ENCODE results near the gene UST. TPM values are rescaled to one million over a fixed set of nuclear protein-coding genes. Genes with fewer than 3 reads are reported as not detected.
A peak's percentile ranks its signal among the peaks of the same experiment; 100 is the strongest.
"Not testable (repeated sequence)": the region's sequence is repeated elsewhere in the genome, so short reads cannot be mapped to it uniquely, and the experiment has no call there.

The UST gene
- total RNA-seq, 2 donors from 2014 or later, result 3.8 to 7.3 TPM

GRCh38 chr6:148973538-148974208, 226.8 kb downstream of the UST start:
- Mint-ChIP-seq H3K4me3 (no peak overlapping the region), H3K36me3 (ENCODE audit: low read depth) (peaks cover 4% of the 10 kb centered on the region), H3K4me1 (peaks cover 16% of the 10 kb centered on the region), H3K27ac (no peak overlapping the region), H3K27me3 (no peaks in the 10 kb centered on the region)
- ATAC-seq (no peak), DNase-seq (no peak)
- H3K9me3 ChIP-seq (ENCODE audit: control insufficient read depth, low read length, poor library complexity, severe bottlenecking), result no peaks in the 10 kb centered on the region

GRCh38 chr6:148974351-148974750, 227.5 kb downstream of the UST start:
- H3K27ac Mint-ChIP-seq, result no peak overlapping the region
- no peaks in the 10 kb centered on the region for H3K9me3 ChIP-seq (ENCODE audit: control insufficient read depth, low read length, poor library complexity, severe bottlenecking)
- H3K4me3 Mint-ChIP-seq, result no peak overlapping the region
- no peak for DNase-seq
- ATAC-seq, result no peak
- no peaks in the 10 kb centered on the region for H3K27me3 Mint-ChIP-seq
- H3K4me1 Mint-ChIP-seq, result peaks cover 16% of the 10 kb centered on the region
- peaks cover 4% of the 10 kb centered on the region for H3K36me3 Mint-ChIP-seq (ENCODE audit: low read depth)

GRCh38 chr6:148978298-148978697, 231.5 kb downstream of the UST start:
- H3K9me3 ChIP-seq (ENCODE audit: control insufficient read depth, low read length, poor library complexity, severe bottlenecking); H3K4me3 Mint-ChIP-seq; H3K36me3 Mint-ChIP-seq (ENCODE audit: low read depth); DNase-seq; H3K27ac Mint-ChIP-seq; H3K27me3 Mint-ChIP-seq; ATAC-seq: not testable (repeated sequence)
- peaks cover 10% of the 10 kb centered on the region for H3K4me1 Mint-ChIP-seq

GRCh38 chr6:148979014-148979901, 232.4 kb downstream of the UST start:
- DNase-seq, result no peak
- no peaks in the 10 kb centered on the region for H3K9me3 ChIP-seq (ENCODE audit: control insufficient read depth, low read length, poor library complexity, severe bottlenecking)
- ATAC-seq, result no peak
- Mint-ChIP-seq H3K27ac (no peak overlapping the region), H3K4me1 (peaks cover 13% of the 10 kb centered on the region), H3K27me3 (no peaks in the 10 kb centered on the region), H3K4me3 (no peak overlapping the region), H3K36me3 (ENCODE audit: low read depth) (peaks cover 10% of the 10 kb centered on the region)

- Mint-ChIP-seq H3K36me3 (ENCODE audit: low read depth) (peaks cover 15% of the 10 kb centered on the region), H3K27me3 (no peaks in the 10 kb centered on the region), H3K27ac (peak overlapping the region; percentile 4), H3K4me3 (no peak overlapping the region), H3K4me1 (peaks cover 20% of the 10 kb centered on the region)
- no peak for ATAC-seq
- no peaks in the 10 kb centered on the region for H3K9me3 ChIP-seq (ENCODE audit: control insufficient read depth, low read length, poor library complexity, severe bottlenecking)
- no peak for DNase-seq
Observed at GRCh38 chr6:148980234-148980633, 233.4 kb downstream of the UST start.

GRCh38 chr6:148981515-148981914, 234.7 kb downstream of the UST start:
- no peak overlapping the region for H3K4me3 Mint-ChIP-seq
- H3K4me1 Mint-ChIP-seq, result peaks cover 20% of the 10 kb centered on the region
- no peaks in the 10 kb centered on the region for H3K27me3 Mint-ChIP-seq
- no peak for DNase-seq
- H3K27ac Mint-ChIP-seq, result no peak overlapping the region
- no peak for ATAC-seq
- peaks cover 14% of the 10 kb centered on the region for H3K36me3 Mint-ChIP-seq (ENCODE audit: low read depth)
- H3K9me3 ChIP-seq (ENCODE audit: control insufficient read depth, low read length, poor library complexity, severe bottlenecking), result no peaks in the 10 kb centered on the region

- no peak for ATAC-seq
- Mint-ChIP-seq H3K4me1 (peaks cover 24% of the 10 kb centered on the region), H3K27me3 (no peaks in the 10 kb centered on the region), H3K4me3 (no peak overlapping the region), H3K27ac (no peak overlapping the region), H3K36me3 (ENCODE audit: low read depth) (peaks cover 17% of the 10 kb centered on the region)
- H3K9me3 ChIP-seq (ENCODE audit: control insufficient read depth, low read length, poor library complexity, severe bottlenecking), result no peaks in the 10 kb centered on the region
- no peak for DNase-seq
Observed at GRCh38 chr6:148983101-148983761, 236.4 kb downstream of the UST start.

- Mint-ChIP-seq H3K27me3 (no peaks in the 10 kb centered on the region), H3K27ac (no peak overlapping the region), H3K36me3 (ENCODE audit: low read depth) (peaks cover 17% of the 10 kb centered on the region), H3K4me3 (no peak overlapping the region), H3K4me1 (peaks cover 24% of the 10 kb centered on the region)
- no peaks in the 10 kb centered on the region for H3K9me3 ChIP-seq (ENCODE audit: control insufficient read depth, low read length, poor library complexity, severe bottlenecking)
- no peak for ATAC-seq
- DNase-seq, result no peak
Observed at GRCh38 chr6:148983966-148984365, 237.1 kb downstream of the UST start.

- peaks cover 17% of the 10 kb centered on the region for H3K36me3 Mint-ChIP-seq (ENCODE audit: low read depth)
- H3K27me3 Mint-ChIP-seq, result no peaks in the 10 kb centered on the region
- H3K4me1 Mint-ChIP-seq, result peaks cover 24% of the 10 kb centered on the region
- H3K27ac Mint-ChIP-seq, result no peak overlapping the region
- H3K4me3 Mint-ChIP-seq, result no peak overlapping the region
- DNase-seq, result no peak
- no peak for ATAC-seq
- H3K9me3 ChIP-seq (ENCODE audit: control insufficient read depth, low read length, poor library complexity, severe bottlenecking), result no peaks in the 10 kb centered on the region
Observed at GRCh38 chr6:148984531-148985056, 237.8 kb downstream of the UST start.

- H3K9me3 ChIP-seq (ENCODE audit: control insufficient read depth, low read length, poor library complexity, severe bottlenecking), result no peaks in the 10 kb centered on the region
- no peak overlapping the region for H3K4me3 Mint-ChIP-seq
- no peaks in the 10 kb centered on the region for H3K27me3 Mint-ChIP-seq
- peaks cover 21% of the 10 kb centered on the region for H3K4me1 Mint-ChIP-seq
- peaks cover 13% of the 10 kb centered on the region for H3K36me3 Mint-ChIP-seq (ENCODE audit: low read depth)
- DNase-seq (no peak), ATAC-seq (no peak)
- no peak overlapping the region for H3K27ac Mint-ChIP-seq
Observed at GRCh38 chr6:148985499-148985898, 238.7 kb downstream of the UST start.

GRCh38 chr6:148986608-148987007, 239.8 kb downstream of the UST start:
- Mint-ChIP-seq H3K27me3 (no peaks in the 10 kb centered on the region), H3K4me3 (no peak overlapping the region), H3K36me3 (ENCODE audit: low read depth) (peaks cover 13% of the 10 kb centered on the region), H3K27ac (no peak overlapping the region), H3K4me1 (peaks cover 15% of the 10 kb centered on the region)
- ATAC-seq (no peak), DNase-seq (no peak)
- no peaks in the 10 kb centered on the region for H3K9me3 ChIP-seq (ENCODE audit: control insufficient read depth, low read length, poor library complexity, severe bottlenecking)

GRCh38 chr6:148987982-148988381, 241.2 kb downstream of the UST start:
- Mint-ChIP-seq H3K36me3 (ENCODE audit: low read depth) (peaks cover 13% of the 10 kb centered on the region), H3K27ac (peak overlapping the region; percentile 71)
- DNase-seq, result no peak

GRCh38 chr6:148989585-148989984, 242.8 kb downstream of the UST start:
- Mint-ChIP-seq H3K4me1 (peaks cover 12% of the 10 kb centered on the region), H3K4me3 (no peak overlapping the region), H3K27me3 (no peaks in the 10 kb centered on the region), H3K36me3 (ENCODE audit: low read depth) (peaks cover 9% of the 10 kb centered on the region), H3K27ac (no peak overlapping the region)
- ATAC-seq (no peak), DNase-seq (no peak)
- H3K9me3 ChIP-seq (ENCODE audit: control insufficient read depth, low read length, poor library complexity, severe bottlenecking), result no peaks in the 10 kb centered on the region

More at GRCh38 chr6:148987982-148988381, 241.2 kb downstream of the UST start:
- H3K4me1 Mint-ChIP-seq, result peaks cover 15% of the 10 kb centered on the region
- ATAC-seq, result no peak
- H3K27me3 Mint-ChIP-seq, result no peaks in the 10 kb centered on the region
- no peaks in the 10 kb centered on the region for H3K9me3 ChIP-seq (ENCODE audit: control insufficient read depth, low read length, poor library complexity, severe bottlenecking)
- no peak overlapping the region for H3K4me3 Mint-ChIP-seq

All from T-helper 17 cell (primary cell).